Stimulated activated CD4-positive, alpha-beta T cell treated with anti-CD3 and anti-CD28 coated beads, Interleukin-12 subunit alpha, Interleukin-12 subunit beta, amount 100 ng/mL, for 24 hours (primary cell): ENCODE data around the gene ADGRB3.
"Not testable (repeated sequence)": the region's sequence is repeated elsewhere in the genome, so short reads cannot be mapped to it uniquely, and the experiment has no call there.

Experiments used
- DNase-seq, 2 experiments: peaks; one replicate each; pipeline ENCODE4 v3.0.0-alpha.2; 2020; ENCODE audit warnings: low read depth in 2 of 2

ADGRB3 gene

GRCh38 chr6:69423785-69424184 lies 788.7 kb downstream of the ADGRB3 start:
- DNase-seq, result no peak

DNA sequence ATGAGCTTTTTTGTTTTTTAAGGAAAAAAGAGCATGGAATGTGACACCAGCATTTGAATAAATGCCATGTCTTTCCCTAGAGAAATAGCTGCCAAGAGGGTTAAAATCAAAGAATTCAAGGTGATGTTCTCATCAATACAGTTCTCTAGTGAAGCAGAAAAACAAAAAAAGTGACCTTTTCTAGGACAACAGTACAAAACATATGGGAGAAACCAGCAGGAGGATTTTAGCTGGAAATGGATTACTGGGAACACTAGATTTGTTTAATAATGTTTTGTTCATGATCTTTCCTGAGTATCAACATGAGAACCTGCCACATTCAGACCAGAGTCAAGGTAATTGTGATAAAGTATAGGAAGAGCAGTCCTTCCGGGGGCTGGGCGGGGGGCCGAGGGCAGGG lies 789.5 kb downstream of the ADGRB3 start:
- no peak for DNase-seq

DNA sequence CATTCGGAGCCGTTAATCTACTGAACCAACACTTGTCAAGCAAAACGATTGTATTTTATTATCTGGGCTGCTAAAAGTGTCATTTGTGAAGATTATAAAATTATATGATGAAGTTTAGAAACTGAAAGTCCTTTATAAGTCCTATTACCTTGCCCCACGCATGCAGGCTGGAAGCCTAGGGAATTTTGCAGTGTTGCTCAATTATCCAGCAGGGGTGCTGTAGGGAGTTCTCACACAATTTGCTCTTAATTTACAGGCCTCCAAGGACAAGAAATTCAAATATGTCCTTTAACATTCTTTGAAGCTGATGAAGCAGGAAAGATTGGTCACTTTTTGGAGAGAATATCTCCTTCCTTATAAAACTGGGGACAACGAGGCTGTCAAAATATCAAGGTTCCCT lies 792.8 kb downstream of the ADGRB3 start:
- DNase-seq, result no peak

DNA sequence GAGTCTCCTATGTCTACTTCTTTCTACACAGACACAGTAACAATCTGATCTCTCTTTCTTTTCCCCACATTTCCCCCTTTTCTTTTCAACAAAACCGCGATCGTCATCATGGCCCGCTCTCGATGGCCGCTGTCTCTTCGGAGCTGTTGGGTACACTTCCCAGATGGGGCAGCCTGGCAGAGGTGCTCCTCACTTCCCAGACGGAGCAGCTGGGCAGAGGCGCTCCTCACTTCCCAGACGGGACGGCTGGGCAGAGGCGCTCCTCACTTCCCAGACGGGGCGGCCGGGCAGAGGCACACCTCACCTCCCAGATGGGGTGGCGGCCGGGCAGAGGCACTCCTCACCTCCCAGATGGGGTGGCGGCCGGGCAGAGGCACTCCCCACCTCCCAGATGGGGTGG lies 797.1 kb downstream of the ADGRB3 start:
- DNase-seq, result not testable (repeated sequence)

- DNase-seq, result not testable (repeated sequence)
Observed at GRCh38 chr6:69433116-69433515, 798.0 kb downstream of the ADGRB3 start.

DNA sequence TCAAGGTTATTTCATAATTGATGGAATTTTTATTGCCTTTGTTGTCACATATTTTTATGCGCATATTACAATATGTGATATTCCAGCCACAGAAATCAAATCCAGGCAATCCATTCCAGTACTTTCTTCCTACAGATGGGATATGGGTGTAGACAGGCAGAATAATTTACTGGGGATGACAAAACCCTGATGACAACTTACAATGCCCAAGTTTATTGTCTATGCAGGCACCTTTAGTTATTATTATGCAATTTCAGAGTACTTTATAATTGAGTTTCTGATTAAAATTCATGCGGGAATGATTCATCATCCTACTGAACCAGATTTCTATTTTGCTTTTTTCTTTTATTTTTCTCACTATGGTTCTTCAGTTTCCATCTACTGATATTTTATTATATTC lies 803.0 kb downstream of the ADGRB3 start:
- no peak for DNase-seq
